Measurements from ENCODE around the gene GPC5.

DNA sequence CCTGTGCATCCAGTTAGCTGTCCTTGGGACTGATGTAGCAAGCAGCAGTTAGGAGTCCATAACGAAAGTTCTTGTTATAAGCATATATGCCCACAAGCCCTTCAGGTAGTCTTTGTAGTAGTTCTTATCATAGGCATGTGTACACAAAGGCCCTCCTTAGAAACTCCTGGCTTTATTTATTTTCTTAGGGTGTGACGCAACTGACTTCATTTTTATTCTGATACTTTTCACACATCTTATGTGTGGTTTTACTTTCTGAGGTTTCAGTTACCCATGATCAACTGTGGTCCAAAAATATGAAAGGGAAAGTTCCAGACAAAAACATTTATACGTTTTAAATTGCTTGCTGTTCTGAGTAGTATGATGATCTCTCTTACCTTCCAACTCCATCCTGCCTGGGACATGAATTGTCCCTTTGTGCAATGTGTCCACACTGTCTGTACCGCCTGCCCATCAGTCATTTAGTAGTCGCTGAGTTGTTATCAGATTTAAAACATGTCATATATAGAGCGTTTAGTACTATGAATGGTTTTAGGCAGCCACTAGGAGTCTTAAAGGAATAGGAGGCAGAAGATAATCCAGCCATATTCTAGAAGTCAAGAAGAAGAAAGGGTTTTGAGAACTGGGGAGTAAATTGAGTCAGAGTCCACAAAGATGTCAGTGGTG lies 19.4 kb downstream of the GPC5 start:
- TF ChIP-seq POLR2A (IDR thresholded peaks at IDR 0.05): no peak
- TF ChIP-seq, protein P1, sequence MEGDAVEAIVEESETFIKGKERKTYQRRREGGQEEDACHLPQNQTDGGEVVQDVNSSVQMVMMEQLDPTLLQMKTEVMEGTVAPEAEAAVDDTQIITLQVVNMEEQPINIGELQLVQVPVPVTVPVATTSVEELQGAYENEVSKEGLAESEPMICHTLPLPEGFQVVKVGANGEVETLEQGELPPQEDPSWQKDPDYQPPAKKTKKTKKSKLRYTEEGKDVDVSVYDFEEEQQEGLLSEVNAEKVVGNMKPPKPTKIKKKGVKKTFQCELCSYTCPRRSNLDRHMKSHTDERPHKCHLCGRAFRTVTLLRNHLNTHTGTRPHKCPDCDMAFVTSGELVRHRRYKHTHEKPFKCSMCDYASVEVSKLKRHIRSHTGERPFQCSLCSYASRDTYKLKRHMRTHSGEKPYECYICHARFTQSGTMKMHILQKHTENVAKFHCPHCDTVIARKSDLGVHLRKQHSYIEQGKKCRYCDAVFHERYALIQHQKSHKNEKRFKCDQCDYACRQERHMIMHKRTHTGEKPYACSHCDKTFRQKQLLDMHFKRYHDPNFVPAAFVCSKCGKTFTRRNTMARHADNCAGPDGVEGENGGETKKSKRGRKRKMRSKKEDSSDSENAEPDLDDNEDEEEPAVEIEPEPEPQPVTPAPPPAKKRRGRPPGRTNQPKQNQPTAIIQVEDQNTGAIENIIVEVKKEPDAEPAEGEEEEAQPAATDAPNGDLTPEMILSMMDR (IDR thresholded peaks at IDR 0.05 in 8 of 11, conservative IDR thresholded peaks at IDR 0.05 in 3 of 11): no peak

All from spleen (tissue), 7 donors.